ENCODE measurements around the gene PLD4. TPM values are rescaled to one million over a fixed set of nuclear protein-coding genes. Genes with fewer than 3 reads are reported as not detected.

The PLD4 gene
- under 0.01 TPM in 1 of 2 replicates, not detected in the other for total RNA-seq

GRCh38 chr14:104924421-104925213 is at the start of gene PLD4:
TSS of gene PLD4 (plus strand) at chr14:104924879. CDS start at chr14:104927141, 2,262 bp downstream.

GRCh38 chr14:104977681-104978653 is 53.3 kb downstream of the PLD4 start, which contains the start of gene AHNAK2:
TSS of gene AHNAK2 (minus strand) at chr14:104978374. CDS start at chr14:104978237, 137 bp downstream.

Other genes starting within 250 kb of the PLD4 start
- 31.7 and 67.9 TPM in 2 replicates for gene INF2, start 235.3 kb upstream of the PLD4 start, total RNA-seq
- 6.3 and 8.3 TPM in 2 replicates for gene ADSS1, start 200.7 kb upstream of the PLD4 start, total RNA-seq
- 237 and 241 TPM in 2 replicates for gene SIVA1, start 171.7 kb upstream of the PLD4 start, total RNA-seq
- gene AKT1, start 129.1 kb upstream of the PLD4 start, total RNA-seq: 92.0 and 110 TPM in 2 replicates
- gene ZBTB42, start 123.8 kb upstream of the PLD4 start, total RNA-seq: 3.2 and 3.9 TPM in 2 replicates
- 5.4 and 12.4 TPM in 2 replicates for gene CEP170B, start 59.6 kb upstream of the PLD4 start, total RNA-seq
- 58.5 and 81.1 TPM in 2 replicates for gene AHNAK2, start 53.5 kb downstream of the PLD4 start, total RNA-seq
- 8.2 and 8.9 TPM in 2 replicates for gene CLBA1, start 60.9 kb downstream of the PLD4 start, total RNA-seq
- 7.4 and 10.3 TPM in 2 replicates for gene CDCA4, start 96.2 kb downstream of the PLD4 start, total RNA-seq
- gene GPR132, start 140.6 kb downstream of the PLD4 start, total RNA-seq: 1.4 TPM in 1 of 2 replicates, not detected in the other
- gene JAG2, start 243.9 kb downstream of the PLD4 start, total RNA-seq: 0.12 and 1.4 TPM in 2 replicates